BE2C (cell line): ENCODE measurements around the gene WBP2.

ENCODE experiments used
- DNase-seq: peaks from one replicate; pipeline ENCODE4 v3.0.0-alpha.2; 2020
- H3K27me3 ChIP-seq: fragments of 250-450 bp; sonication (Bioruptor Pico); 2 replicates; pipeline ENCODE4 v1.5.1; 2020; ENCODE audit warnings: mild to moderate bottlenecking
- H3K36me3 ChIP-seq: fragments of 250-450 bp; sonication (Bioruptor Pico); 2 replicates; pipeline ENCODE4 v1.5.1; 2020; ENCODE audit warnings: mild to moderate bottlenecking
- H3K4me1 ChIP-seq: fragments of 250-450 bp; sonication (Bioruptor Pico); 2 replicates; pipeline ENCODE4 v1.5.1; 2020
- H3K4me3 ChIP-seq: 2 replicates; pipeline ENCODE4 v1.5.1; 2011; ENCODE audit warnings: low read depth, low read length
- H3K9me3 ChIP-seq: fragments of 250-450 bp; sonication (Bioruptor Pico); 2 replicates; pipeline ENCODE4 v1.5.1; 2020
- TF ChIP-seq, protein P1 (sequence below): IDR thresholded peaks from 2 replicates; pipeline ENCODE4 v1.5.1; 2012; ENCODE audit warnings: mild to moderate bottlenecking, low read depth, low read length

The WBP2 gene

DNA sequence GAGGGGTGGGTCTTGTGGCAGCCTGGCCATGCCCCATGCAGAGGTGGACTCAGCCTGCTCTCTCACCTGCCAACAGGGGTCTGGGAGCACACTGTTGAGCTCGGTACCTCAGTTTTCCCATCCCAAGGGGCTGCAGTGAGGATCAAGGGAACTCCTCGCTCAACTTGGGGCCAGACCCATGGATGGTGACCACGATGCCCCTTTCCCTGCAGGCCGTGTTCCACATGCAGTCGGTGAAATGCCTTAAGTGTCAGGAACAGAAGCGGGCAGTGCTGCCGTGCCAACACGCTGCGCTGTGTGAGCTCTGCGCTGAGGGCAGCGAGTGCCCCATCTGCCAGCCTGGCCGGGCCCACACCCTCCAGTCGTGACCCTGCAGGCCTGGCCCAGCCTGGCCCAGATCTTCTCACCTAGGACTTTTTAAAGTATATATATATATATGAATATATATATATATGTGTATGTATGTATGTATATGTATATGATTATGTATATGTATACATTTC lies 31.0 kb downstream of the WBP2 start:
- DNase-seq = no peak
- Histone ChIP-seq H3K36me3 (peaks cover 35% of the 10 kb centered on the region), H3K4me1 (peaks cover 34% of the 10 kb centered on the region), H3K4me3 (no peak overlapping the region), H3K27me3 (no peaks in the 10 kb centered on the region), H3K9me3 (no peaks in the 10 kb centered on the region)
- TF ChIP-seq, protein P1, sequence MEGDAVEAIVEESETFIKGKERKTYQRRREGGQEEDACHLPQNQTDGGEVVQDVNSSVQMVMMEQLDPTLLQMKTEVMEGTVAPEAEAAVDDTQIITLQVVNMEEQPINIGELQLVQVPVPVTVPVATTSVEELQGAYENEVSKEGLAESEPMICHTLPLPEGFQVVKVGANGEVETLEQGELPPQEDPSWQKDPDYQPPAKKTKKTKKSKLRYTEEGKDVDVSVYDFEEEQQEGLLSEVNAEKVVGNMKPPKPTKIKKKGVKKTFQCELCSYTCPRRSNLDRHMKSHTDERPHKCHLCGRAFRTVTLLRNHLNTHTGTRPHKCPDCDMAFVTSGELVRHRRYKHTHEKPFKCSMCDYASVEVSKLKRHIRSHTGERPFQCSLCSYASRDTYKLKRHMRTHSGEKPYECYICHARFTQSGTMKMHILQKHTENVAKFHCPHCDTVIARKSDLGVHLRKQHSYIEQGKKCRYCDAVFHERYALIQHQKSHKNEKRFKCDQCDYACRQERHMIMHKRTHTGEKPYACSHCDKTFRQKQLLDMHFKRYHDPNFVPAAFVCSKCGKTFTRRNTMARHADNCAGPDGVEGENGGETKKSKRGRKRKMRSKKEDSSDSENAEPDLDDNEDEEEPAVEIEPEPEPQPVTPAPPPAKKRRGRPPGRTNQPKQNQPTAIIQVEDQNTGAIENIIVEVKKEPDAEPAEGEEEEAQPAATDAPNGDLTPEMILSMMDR = no peak

DNA sequence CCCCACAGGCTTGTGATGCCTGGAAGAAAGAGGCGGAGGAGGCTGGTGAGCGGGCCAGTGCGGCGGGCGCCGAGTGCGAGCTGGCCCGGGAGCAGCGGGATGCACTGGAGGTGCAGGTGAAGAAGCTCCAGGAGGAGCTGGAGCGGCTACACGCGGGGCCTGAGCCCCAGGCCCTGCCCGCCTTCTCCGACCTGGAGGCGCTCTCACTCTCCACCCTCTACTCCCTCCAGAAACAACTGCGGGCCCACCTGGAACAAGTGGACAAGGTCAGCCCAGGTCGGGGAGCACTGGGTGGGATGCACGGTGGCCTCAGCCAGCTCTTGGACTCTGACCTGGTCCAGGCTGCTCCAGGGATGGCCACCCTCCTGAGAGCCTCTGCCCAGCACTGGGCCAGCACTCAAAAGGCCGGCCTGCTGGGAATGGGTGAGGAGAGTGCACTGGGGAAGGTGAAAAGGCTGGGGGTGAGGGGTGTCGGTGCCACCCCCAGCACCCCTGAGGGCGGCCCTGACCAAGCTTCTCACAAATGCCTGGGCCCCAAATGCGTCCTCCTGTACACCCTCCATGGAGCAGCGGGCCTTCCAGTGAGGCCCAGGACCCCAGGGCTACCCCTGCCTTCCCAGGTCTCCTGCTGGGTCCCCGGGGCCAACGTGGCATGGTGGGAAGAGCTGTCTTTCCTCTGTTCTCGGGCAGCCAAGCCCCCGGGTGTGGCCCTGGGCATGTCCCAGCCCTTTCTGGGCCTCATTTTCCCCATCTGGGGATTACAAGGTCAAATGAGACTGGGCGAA lies 31.7 kb downstream of the WBP2 start:
- Histone ChIP-seq H3K36me3 (peaks cover 42% of the 10 kb centered on the region), H3K4me3 (no peak overlapping the region), H3K4me1 (peaks cover 29% of the 10 kb centered on the region), H3K27me3 (no peaks in the 10 kb centered on the region), H3K9me3 (no peaks in the 10 kb centered on the region)
- TF ChIP-seq, protein P1 = no peak
- DNase-seq = peak; percentile 3

DNA sequence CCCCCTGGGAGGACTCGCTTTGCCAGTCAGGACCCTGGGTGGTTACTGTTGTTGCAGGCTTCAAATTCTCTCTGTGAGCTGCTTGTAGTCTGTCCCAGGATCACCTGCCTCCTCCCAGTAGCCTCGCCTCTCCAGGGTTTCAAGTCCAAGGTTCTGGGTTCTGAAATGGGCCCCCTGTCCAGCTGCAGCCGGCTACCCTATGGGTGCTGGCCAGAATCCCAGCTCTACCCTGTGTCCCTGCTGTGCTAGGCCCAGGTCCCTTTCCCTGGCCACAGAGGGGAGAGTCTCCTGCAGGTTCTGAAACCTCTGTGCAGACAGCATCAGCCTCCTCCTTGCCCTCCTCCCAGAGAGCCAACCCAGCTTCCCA lies 32.4 kb downstream of the WBP2 start:
- TF ChIP-seq, protein P1 = no peak
- peaks cover 23% of the 10 kb centered on the region for H3K4me1 ChIP-seq
- DNase-seq = no peak
- H3K27me3 ChIP-seq = no peaks in the 10 kb centered on the region
- no peaks in the 10 kb centered on the region for H3K9me3 ChIP-seq
- no peak overlapping the region for H3K4me3 ChIP-seq
- H3K36me3 ChIP-seq = peaks cover 48% of the 10 kb centered on the region

DNA sequence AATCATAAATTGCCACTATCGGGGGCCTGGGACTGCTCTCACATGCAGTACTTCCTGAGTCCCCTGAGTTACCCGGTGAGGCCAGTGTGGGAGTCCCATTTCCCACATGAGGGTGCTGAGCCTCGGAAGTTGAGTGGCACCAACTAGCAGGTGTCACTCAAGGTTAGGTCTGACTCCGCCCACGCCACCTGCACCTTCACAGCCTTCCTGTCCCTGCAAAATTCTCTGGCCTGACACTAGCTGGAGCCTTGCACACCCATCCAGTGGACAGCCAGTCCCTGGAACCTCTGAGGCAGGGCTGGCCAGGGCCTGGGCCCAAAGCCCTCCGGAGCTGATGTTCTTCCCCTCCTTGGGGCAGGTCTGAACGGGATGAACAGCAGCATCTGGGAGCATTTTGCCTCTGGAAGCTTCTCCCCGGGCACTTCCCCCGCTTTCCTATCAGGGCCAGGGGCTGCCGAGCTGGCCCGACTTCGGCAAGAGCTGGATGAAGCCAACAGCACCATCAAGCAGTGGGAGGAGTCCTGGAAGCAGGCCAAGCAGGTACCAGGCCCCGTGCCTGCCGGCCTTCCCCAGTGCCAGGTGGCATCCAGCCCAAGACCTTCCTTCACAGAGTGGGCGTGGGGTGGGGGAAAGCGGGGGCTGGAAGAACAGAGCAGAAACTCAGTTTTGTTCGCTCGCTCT lies 32.9 kb downstream of the WBP2 start:
- Histone ChIP-seq H3K4me1 (peaks cover 20% of the 10 kb centered on the region), H3K36me3 (peaks cover 54% of the 10 kb centered on the region), H3K4me3 (no peak overlapping the region), H3K9me3 (no peaks in the 10 kb centered on the region), H3K27me3 (no peaks in the 10 kb centered on the region)
- TF ChIP-seq, protein P1 = no peak
- peak; percentile 49 for DNase-seq

DNA sequence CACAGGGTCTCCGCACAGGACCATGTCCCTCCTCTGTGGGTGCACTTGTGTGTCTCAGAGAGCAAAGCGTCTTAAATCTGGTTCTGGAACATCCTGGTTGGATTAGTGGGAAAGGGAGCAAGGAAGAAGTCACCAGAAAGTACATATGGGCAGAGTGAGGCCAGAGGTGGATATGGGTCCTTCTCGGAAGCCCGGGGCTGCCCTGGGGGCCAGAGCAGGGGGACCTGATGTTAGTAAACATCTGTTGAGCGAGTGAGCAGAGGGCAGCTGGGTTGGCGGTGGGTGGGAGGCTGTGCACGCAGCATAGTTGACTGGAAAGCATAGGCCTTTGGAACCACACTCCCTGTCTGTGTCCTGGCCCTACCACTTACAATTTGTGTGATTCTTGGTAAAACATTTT lies 33.6 kb downstream of the WBP2 start:
- Histone ChIP-seq H3K9me3 (no peaks in the 10 kb centered on the region), H3K36me3 (peaks cover 61% of the 10 kb centered on the region), H3K4me3 (no peak overlapping the region), H3K4me1 (peaks cover 13% of the 10 kb centered on the region), H3K27me3 (no peaks in the 10 kb centered on the region)
- TF ChIP-seq, protein P1 = no peak
- DNase-seq = no peak
